ENCODE results near the gene MORN1.

MORN1 gene

DNA sequence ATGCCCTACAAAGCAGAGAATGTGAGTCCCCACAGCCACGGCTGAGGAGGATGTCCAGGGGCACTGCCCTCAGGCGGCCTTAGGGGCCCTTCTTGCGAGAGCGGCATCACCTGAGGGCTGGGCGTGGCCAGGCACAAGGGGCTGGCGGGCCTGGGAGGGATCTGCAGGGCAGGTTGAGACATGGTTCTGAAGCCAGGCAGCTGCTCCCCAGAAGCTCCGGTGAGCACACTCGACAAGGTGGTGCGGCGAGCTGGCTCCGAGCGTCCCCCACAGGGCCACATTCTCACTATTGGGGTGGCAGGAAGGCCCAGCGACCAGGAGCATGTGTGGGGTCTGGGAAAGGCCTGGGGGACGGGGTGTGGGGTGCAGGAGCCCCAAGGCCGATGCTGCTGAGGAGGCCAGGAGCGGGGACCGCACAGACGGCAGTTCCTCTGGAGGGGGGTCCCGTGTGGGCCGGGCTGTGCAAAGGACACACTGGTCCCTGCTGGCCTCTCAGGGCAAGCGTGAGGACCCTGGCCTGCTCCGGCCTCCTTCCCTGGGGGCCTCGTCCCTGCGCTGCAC is 47.2 kb downstream of the MORN1 start:
- H3K4me1 ChIP-seq (ENCODE audit: insufficient read depth, low read length), result no peaks in the 10 kb centered on the region
- H3K36me3 ChIP-seq (ENCODE audit: insufficient read depth, low read length), result no peaks in the 10 kb centered on the region
- H3K27me3 ChIP-seq (ENCODE audit: control insufficient read depth in 1 of 2, insufficient read depth in 2 of 2, low read length in 2 of 2), result no peaks in the 10 kb centered on the region
- H3K9ac ChIP-seq (ENCODE audit: low read length), result no peak overlapping the region
- no peaks in the 10 kb centered on the region for H3K9me3 ChIP-seq (ENCODE audit: low read length)
- no peak overlapping the region for H3K27ac ChIP-seq (ENCODE audit: low read depth, low read length)
- no peak overlapping the region for H3K4me3 ChIP-seq (ENCODE audit: low read depth in 1 of 2, low read length in 2 of 2)

DNA sequence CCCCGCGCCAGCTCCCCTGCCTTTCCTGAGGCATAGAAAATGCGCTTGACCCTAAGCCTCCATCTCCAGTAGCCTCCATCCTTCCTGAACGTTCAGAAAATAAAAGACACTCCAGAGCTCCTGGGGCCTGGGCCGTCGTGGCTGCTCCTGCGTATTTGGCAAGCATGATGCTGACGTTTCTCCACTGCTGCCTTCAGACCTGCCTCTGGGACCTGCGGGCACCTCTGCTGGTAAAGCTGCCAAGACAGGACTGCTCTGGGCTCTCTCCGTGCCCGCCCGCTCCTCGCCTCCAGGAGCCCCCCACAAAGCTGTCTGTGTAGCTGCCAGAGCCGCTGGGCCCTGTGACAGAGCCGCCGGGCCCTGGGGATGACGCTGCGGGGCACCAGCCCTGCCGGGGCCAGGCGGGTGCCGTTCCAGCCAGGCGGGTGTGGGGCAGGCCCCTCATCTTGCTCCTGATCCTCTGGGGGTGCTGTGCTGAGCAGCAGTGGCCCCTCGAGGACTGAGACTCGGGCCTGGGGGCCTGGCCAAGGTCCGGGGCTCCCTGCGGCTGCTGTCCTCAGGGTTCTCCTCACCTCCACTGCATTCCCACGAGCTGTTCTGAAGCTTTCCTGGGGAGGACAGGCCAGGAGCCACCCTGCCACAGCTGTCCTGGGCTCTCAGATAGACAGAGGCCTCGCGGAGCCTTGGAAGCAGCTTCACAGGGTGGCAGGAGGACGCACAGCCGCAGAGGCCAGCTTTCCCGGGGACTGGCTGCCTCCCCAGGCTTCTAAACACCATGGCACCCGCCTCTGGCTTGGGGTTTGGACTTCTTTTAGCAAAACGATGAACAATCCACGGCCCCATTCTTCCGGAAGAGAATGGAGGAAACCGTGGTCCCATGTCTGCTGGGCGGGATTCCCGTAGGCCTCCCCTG is 48.1 kb downstream of the MORN1 start:
- no peaks in the 10 kb centered on the region for H3K4me1 ChIP-seq (ENCODE audit: insufficient read depth, low read length)
- H3K9me3 ChIP-seq (ENCODE audit: low read length), result no peaks in the 10 kb centered on the region
- no peaks in the 10 kb centered on the region for H3K36me3 ChIP-seq (ENCODE audit: insufficient read depth, low read length)
- H3K4me3 ChIP-seq (ENCODE audit: low read depth in 1 of 2, low read length in 2 of 2), result no peak overlapping the region
- no peaks in the 10 kb centered on the region for H3K27me3 ChIP-seq (ENCODE audit: control insufficient read depth in 1 of 2, insufficient read depth in 2 of 2, low read length in 2 of 2)
- H3K9ac ChIP-seq (ENCODE audit: low read length), result no peak overlapping the region
- H3K27ac ChIP-seq (ENCODE audit: low read depth, low read length), result no peak overlapping the region

DNA sequence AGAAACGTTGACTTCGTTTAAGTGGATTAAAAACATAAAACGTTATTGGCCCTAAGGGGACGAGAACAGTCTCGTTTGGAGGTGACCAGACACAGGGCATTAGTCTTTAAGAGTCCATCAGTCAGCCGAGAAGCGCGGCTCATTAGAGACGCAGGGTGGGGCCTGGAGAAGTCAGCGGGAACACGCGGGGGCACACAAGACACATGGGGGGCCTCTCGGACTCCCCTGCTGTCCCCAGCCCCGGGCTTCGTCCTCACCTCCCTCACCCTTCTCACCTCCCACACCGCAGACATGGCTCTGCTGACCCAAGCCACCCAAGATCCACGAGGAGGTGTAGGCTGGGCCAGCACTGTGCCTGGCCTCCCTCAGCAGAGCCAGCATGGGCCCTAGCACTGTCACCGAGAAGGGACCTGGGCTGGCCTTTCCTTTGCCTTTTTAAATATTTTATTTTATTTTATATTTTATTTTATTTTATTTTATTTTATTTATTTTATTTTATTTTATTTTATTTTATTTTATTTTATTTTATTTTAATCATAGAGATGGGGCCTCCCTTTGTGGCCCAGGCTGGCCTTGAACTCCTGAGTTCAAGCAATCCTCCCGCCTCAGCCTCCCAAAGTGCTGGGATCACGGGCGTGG is 48.9 kb downstream of the MORN1 start:
- H3K9ac ChIP-seq (ENCODE audit: low read length), result no peak overlapping the region
- H3K27me3 ChIP-seq (ENCODE audit: control insufficient read depth in 1 of 2, insufficient read depth in 2 of 2, low read length in 2 of 2), result no peaks in the 10 kb centered on the region
- H3K4me1 ChIP-seq (ENCODE audit: insufficient read depth, low read length), result no peaks in the 10 kb centered on the region
- H3K27ac ChIP-seq (ENCODE audit: low read depth, low read length), result no peak overlapping the region
- H3K4me3 ChIP-seq (ENCODE audit: low read depth in 1 of 2, low read length in 2 of 2), result no peak overlapping the region
- no peaks in the 10 kb centered on the region for H3K9me3 ChIP-seq (ENCODE audit: low read length)
- no peaks in the 10 kb centered on the region for H3K36me3 ChIP-seq (ENCODE audit: insufficient read depth, low read length)

DNA sequence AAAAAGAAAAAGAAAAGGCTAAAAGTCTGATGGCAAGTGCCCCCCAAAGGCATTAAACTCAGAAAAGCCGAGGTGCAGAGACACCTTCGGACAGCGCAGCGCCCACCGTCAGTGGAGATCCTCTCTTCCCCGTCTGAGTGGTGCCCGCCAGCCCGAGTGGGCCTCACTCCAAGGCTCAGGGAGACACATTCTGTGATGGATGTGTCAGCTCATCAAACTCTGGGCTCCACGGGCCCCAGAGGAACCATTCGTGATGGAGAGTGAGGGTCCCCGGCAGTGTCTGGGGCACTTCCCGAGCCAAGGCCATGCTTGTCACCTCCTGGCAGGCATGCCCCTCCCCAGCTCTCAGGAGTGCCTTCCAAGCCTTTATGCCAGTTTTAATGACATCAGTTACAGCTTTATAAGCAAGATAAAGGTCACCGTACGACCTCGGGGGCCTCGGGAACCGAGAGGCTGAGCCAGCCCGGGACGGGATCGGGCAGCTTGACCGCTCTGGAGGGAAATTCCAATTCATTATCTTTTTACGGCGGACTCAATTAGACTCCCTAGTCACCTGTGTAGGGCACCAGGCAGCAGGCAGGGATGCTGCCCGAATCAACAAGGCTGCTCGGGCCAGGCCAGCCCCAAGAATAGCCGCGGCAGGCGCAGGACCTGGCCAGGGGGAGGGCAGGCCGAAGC is 49.5 kb downstream of the MORN1 start:
- Histone ChIP-seq H3K4me1 (ENCODE audit: insufficient read depth, low read length) (no peaks in the 10 kb centered on the region), H3K4me3 (ENCODE audit: low read depth in 1 of 2, low read length in 2 of 2) (no peak overlapping the region), H3K27ac (ENCODE audit: low read depth, low read length) (no peak overlapping the region), H3K9ac (ENCODE audit: low read length) (no peak overlapping the region), H3K36me3 (ENCODE audit: insufficient read depth, low read length) (no peaks in the 10 kb centered on the region), H3K9me3 (ENCODE audit: low read length) (no peaks in the 10 kb centered on the region), H3K27me3 (ENCODE audit: control insufficient read depth in 1 of 2, insufficient read depth in 2 of 2, low read length in 2 of 2) (no peaks in the 10 kb centered on the region)

DNA sequence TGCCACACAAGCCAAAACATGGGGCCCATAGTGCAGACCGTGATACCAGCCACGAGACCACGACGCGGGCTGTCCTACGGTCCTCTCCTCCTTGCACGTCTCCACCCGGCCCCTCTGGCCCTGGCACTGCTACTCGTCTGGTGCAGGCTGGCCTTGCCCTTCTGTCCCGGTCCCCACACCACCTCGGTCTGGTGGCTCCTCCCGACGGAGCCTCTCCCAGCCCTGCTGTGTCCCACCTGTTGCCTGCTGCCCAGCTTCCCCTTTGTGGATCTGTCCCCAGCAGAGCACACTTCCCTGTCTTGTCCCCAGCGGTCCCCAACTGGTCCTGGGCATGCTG is 50.5 kb downstream of the MORN1 start:
- H3K4me3 ChIP-seq (ENCODE audit: low read depth in 1 of 2, low read length in 2 of 2), result no peak overlapping the region
- no peaks in the 10 kb centered on the region for H3K27me3 ChIP-seq (ENCODE audit: control insufficient read depth in 1 of 2, insufficient read depth in 2 of 2, low read length in 2 of 2)
- H3K9ac ChIP-seq (ENCODE audit: low read length), result no peak overlapping the region
- no peaks in the 10 kb centered on the region for H3K36me3 ChIP-seq (ENCODE audit: insufficient read depth, low read length)
- H3K27ac ChIP-seq (ENCODE audit: low read depth, low read length), result no peak overlapping the region
- no peaks in the 10 kb centered on the region for H3K9me3 ChIP-seq (ENCODE audit: low read length)
- no peaks in the 10 kb centered on the region for H3K4me1 ChIP-seq (ENCODE audit: insufficient read depth, low read length)

DNA sequence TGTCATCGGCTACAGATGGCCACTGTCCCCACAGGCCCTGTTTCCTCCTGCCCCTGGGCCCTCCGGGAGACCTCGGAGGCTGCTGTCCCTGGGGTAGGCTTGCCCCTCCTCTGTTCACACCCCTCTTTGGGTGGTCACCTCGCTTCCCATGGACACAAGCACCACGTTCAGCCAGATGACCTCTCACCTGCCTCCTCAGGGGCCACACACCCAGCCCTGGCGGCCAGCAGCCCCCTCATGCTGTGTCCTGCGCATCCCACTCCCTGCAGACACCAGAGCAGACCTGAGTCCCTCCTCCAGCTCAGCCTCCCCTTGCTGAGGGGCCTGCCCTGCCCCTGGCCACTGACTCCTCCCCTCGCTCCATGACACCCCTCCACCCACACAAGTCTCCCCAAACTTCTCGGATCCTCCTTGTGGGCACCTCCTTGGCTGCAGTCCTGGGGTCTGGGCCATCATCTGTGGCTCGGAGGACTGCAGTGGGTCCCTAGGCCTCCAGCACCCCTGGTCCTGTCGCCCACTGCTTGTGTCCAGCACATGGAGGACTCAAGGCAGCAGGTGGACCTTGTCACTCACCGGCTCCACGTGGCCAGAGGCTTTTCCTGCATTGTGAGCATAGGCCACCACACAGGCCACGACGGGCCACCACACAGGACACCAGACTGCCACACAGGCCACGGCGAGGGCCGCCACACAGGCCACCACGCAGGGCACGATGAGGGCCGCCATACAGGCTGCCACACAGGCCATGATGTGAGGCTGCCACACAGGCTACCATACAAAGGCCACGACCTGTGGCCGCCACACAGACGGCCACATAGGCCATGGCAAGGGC is 51.1 kb downstream of the MORN1 start:
- no peaks in the 10 kb centered on the region for H3K27me3 ChIP-seq (ENCODE audit: control insufficient read depth in 1 of 2, insufficient read depth in 2 of 2, low read length in 2 of 2)
- H3K36me3 ChIP-seq (ENCODE audit: insufficient read depth, low read length), result no peaks in the 10 kb centered on the region
- no peak overlapping the region for H3K9ac ChIP-seq (ENCODE audit: low read length)
- no peak overlapping the region for H3K4me3 ChIP-seq (ENCODE audit: low read depth in 1 of 2, low read length in 2 of 2)
- no peaks in the 10 kb centered on the region for H3K4me1 ChIP-seq (ENCODE audit: insufficient read depth, low read length)
- no peak overlapping the region for H3K27ac ChIP-seq (ENCODE audit: low read depth, low read length)
- no peaks in the 10 kb centered on the region for H3K9me3 ChIP-seq (ENCODE audit: low read length)

DNA sequence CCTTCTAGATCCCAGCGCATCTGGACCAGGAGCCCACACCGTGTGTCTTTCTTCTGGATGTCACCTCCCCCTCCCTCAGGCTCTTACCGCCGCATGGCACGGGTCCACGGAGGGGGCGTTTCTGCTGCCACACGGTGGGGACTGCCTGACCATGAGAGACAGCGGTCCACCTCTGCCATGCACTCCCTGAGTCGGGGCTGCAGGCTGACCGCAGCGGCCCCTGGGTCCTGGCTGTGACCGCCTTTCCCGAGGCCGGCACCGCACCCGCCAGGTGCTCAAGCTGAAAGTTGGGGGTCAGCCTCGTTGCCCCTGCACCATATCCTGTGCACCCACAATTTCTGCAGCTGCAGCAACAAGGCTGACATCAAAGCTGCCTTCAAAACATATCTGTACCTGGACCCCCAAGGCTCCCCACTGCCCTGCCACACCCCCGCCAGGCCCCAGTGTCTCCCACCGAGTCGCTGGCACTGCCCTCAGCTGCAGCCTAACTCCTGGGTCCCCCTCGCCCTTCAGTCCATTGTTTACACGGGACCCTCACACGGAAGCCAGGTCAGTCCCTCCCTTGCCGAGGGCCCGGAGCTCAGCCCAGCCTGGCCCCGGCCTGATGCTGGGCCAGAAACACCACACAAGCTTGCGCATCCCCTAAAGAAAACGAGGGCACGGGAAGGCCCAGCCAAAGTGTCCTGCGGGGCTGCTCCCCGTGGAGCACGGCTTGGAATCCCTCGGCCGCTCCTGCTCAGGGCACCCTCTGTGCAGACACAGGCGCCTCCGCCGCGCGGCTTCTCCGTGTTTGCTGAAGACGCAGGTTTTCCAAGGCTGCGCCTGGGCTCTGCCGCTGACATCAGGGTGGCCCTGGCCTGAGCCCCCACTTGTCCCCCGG is 51.9 kb downstream of the MORN1 start:
- Histone ChIP-seq H3K27me3 (ENCODE audit: control insufficient read depth in 1 of 2, insufficient read depth in 2 of 2, low read length in 2 of 2) (no peaks in the 10 kb centered on the region), H3K4me1 (ENCODE audit: insufficient read depth, low read length) (no peaks in the 10 kb centered on the region), H3K27ac (ENCODE audit: low read depth, low read length) (no peak overlapping the region), H3K9ac (ENCODE audit: low read length) (no peak overlapping the region), H3K9me3 (ENCODE audit: low read length) (no peaks in the 10 kb centered on the region), H3K4me3 (ENCODE audit: low read depth in 1 of 2, low read length in 2 of 2) (no peak overlapping the region), H3K36me3 (ENCODE audit: insufficient read depth, low read length) (no peaks in the 10 kb centered on the region)

DNA sequence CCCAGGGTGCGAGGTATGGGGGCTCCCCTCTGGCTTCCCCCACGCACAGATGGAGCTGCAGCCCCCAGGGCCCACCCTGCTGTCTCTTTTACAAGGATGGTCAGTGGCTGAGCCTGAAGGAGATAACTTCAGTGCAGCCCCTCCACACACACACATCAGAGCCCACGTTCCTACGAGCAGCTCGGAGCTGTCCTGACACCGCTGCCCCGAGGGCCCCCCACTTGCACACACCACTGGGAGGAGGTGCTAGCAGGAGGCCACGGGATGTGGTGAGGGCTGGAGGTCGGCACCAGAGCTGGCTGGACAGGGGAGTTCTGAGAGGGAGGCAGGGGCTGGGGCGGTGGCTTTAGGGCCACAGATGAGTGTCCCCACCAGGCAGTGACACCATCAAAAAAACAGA is 53.9 kb downstream of the MORN1 start:
- H3K36me3 ChIP-seq (ENCODE audit: insufficient read depth, low read length), result no peaks in the 10 kb centered on the region
- H3K9ac ChIP-seq (ENCODE audit: low read length), result no peak overlapping the region
- no peaks in the 10 kb centered on the region for H3K4me1 ChIP-seq (ENCODE audit: insufficient read depth, low read length)
- no peaks in the 10 kb centered on the region for H3K27me3 ChIP-seq (ENCODE audit: control insufficient read depth in 1 of 2, insufficient read depth in 2 of 2, low read length in 2 of 2)
- no peak overlapping the region for H3K4me3 ChIP-seq (ENCODE audit: low read depth in 1 of 2, low read length in 2 of 2)
- H3K27ac ChIP-seq (ENCODE audit: low read depth, low read length), result no peak overlapping the region
- no peaks in the 10 kb centered on the region for H3K9me3 ChIP-seq (ENCODE audit: low read length)

DNA sequence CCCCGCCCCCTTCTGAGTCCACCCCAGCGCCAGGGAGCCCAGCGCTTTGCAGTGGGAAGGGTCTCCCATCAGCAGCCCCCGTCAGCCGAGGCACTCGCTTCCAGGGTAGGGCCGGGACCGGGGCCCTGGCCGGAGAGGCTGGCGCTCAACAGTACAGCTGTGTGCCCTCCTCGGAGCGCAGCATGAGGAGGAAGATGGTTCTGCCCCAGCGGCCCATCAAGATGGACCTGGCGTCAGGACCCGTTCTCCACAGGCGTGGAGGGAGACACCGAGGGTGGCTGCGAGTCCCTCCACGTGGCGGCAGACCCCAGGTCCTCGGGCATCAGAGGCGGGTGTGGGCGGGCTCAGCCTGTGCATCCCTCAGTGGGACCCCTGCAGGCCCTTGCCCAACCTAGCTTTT is 54.3 kb downstream of the MORN1 start:
- Histone ChIP-seq H3K27ac (ENCODE audit: low read depth, low read length) (no peak overlapping the region), H3K9ac (ENCODE audit: low read length) (no peak overlapping the region), H3K27me3 (ENCODE audit: control insufficient read depth in 1 of 2, insufficient read depth in 2 of 2, low read length in 2 of 2) (no peaks in the 10 kb centered on the region), H3K4me3 (ENCODE audit: low read depth in 1 of 2, low read length in 2 of 2) (no peak overlapping the region), H3K36me3 (ENCODE audit: insufficient read depth, low read length) (no peaks in the 10 kb centered on the region), H3K4me1 (ENCODE audit: insufficient read depth, low read length) (no peaks in the 10 kb centered on the region), H3K9me3 (ENCODE audit: low read length) (no peaks in the 10 kb centered on the region)

DNA sequence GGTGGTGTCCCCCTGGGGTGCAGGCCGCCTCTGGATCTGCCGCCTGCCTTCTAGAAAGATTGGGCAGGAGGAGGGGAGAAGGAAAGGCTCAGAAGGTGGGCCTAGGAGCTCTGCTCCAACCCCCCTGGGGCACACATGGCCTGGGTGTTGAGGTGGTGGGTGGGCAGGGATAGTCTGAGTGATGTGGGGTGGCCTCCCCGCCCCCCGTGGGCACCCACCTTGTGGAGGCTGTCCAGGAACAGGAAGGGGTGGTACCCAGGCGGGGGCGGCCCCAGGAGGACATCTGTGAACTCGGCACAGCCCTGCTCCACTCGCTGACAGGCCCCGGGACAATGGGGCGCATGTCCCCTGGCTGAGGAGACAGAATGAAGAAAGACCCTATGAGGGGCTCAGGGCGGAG is 54.9 kb downstream of the MORN1 start:
- Histone ChIP-seq H3K9ac (ENCODE audit: low read length) (no peak overlapping the region), H3K27ac (ENCODE audit: low read depth, low read length) (no peak overlapping the region), H3K4me1 (ENCODE audit: insufficient read depth, low read length) (peaks cover under 1% of the 10 kb centered on the region), H3K4me3 (ENCODE audit: low read depth in 1 of 2, low read length in 2 of 2) (no peak overlapping the region), H3K36me3 (ENCODE audit: insufficient read depth, low read length) (no peaks in the 10 kb centered on the region), H3K27me3 (ENCODE audit: control insufficient read depth in 1 of 2, insufficient read depth in 2 of 2, low read length in 2 of 2) (no peaks in the 10 kb centered on the region), H3K9me3 (ENCODE audit: low read length) (no peaks in the 10 kb centered on the region)
